OCI-LY3 (cell line): ENCODE results near the gene DOCK9.

Source experiments
- H2AFZ ChIP-seq: fragments of 200-600, 300-600 bp; shearing (Covaris generic); 2 replicates; pipeline ENCODE4 v1.6.0; 2014; ENCODE audit warnings: antibody characterized with exemption, low read depth, low read length
- H3K27ac ChIP-seq: fragments of 200-600, 300-600 bp; sonication (generic); 2 replicates; pipeline ENCODE4 v1.5.1; 2014; ENCODE audit warnings: mild to moderate bottlenecking, low read length, moderate library complexity, mixed read lengths
- H3K27me3 ChIP-seq: fragments of 200-600, 300-600 bp; sonication (generic); 2 replicates; pipeline ENCODE4 v1.6.1; 2014; ENCODE audit warnings: low read depth, low read length, mixed read lengths
- H3K36me3 ChIP-seq: fragments of 200-600, 300-600 bp; sonication (generic); replicated peaks from 2 replicates; pipeline ENCODE3; 2014; ENCODE audit warnings: low read depth, low read length, mixed read lengths
- H3K4me1 ChIP-seq: fragments of 300-600, 200-600 bp; sonication (generic); 2 replicates; pipeline ENCODE4 v1.6.1; 2014; ENCODE audit warnings: low read length, mixed read lengths
- H3K4me2 ChIP-seq: fragments of 200-600, 300-600 bp; sonication (generic); 2 replicates; pipeline ENCODE4 v1.6.1; 2014; ENCODE audit warnings: low read length, mixed read lengths
- H3K4me3 ChIP-seq: fragments of 300-600, 200-600 bp; sonication (generic); 2 replicates; pipeline ENCODE4 v1.5.1; 2014; ENCODE audit warnings: antibody characterized with exemption, mild to moderate bottlenecking, low read length, moderate library complexity
- H3K79me2 ChIP-seq: fragments of 300-600, 200-600 bp; shearing (Covaris generic); 2 replicates; pipeline ENCODE4 v1.6.1; 2014; ENCODE audit warnings: mild to moderate bottlenecking, low read length, mixed read lengths
- H3K9ac ChIP-seq: fragments of 300-600, 200-600 bp; shearing (Covaris generic); 2 replicates; pipeline ENCODE4 v1.6.0; 2014; ENCODE audit warnings: mild to moderate bottlenecking, low read length, moderate library complexity
- H3K9me3 ChIP-seq: fragments of 200-600, 300-600 bp; shearing (Covaris generic); 2 replicates; pipeline ENCODE4 v1.6.1; 2014; ENCODE audit warnings: low read length, mixed read lengths; ENCODE audit not compliant: insufficient read depth
- H4K20me1 ChIP-seq: fragments of 200-600, 300-600 bp; sonication (generic); 2 replicates; pipeline ENCODE4 v1.6.1; 2016; ENCODE audit warnings: low read length, mixed read lengths; ENCODE audit not compliant: insufficient read depth
- CTCF ChIP-seq: fragments of 200-600, 300-600 bp; sonication (generic); IDR thresholded peaks from 2 replicates; pipeline ENCODE4 v1.5.1; 2014; ENCODE audit warnings: antibody characterized with exemption, low read length, low read depth
- EZH2phosphoT487 ChIP-seq: fragments of 200-600 bp; shearing (Covaris generic); IDR thresholded peaks from 2 replicates; pipeline ENCODE4 v1.6.1; 2018; ENCODE audit warnings: antibody characterized with exemption, mixed run types, low read depth

The DOCK9 gene

DNA sequence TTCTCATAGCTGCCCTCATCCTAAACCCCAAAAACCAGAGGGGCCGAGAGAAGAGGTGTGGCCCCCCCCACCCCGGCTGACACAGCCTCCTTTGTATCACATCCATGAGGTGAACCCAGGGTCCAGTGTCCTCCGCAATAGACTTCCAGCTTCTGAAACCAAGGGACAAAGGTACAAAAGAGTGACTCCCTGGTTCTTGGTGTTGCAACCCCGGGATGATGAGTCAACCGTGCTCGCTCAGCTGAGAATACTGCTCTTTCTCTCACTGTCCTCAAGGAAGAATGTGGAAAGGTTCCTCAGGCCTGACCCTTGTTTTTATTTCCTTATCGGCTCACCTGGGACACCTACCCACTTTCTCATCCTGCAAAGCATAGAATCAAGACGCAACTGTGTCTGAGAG, 230.9 kb downstream of the DOCK9 start:
- no peak for TF ChIP-seq CTCF
- TF ChIP-seq EZH2phosphoT487 = no peak
- Histone ChIP-seq H3K9ac (no peak overlapping the region), H3K79me2 (no peaks in the 10 kb centered on the region), H2AFZ (no peak overlapping the region), H3K36me3 (no peaks in the 10 kb centered on the region), H3K4me2 (no peak overlapping the region), H3K4me1 (no peaks in the 10 kb centered on the region), H3K27me3 (peaks cover 13% of the 10 kb centered on the region), H3K9me3 (no peaks in the 10 kb centered on the region), H3K27ac (no peak overlapping the region), H3K4me3 (no peak overlapping the region), H4K20me1 (no peaks in the 10 kb centered on the region)
